ENCODE measurements around the gene PDZRN3. TPM values are rescaled to one million over a fixed set of nuclear protein-coding genes. Genes with fewer than 3 reads are reported as not detected.

Gene PDZRN3
- polyA plus RNA-seq, 1 of the 3 experiments (the other 2 are of a cell fraction): 10.3 TPM

DNA sequence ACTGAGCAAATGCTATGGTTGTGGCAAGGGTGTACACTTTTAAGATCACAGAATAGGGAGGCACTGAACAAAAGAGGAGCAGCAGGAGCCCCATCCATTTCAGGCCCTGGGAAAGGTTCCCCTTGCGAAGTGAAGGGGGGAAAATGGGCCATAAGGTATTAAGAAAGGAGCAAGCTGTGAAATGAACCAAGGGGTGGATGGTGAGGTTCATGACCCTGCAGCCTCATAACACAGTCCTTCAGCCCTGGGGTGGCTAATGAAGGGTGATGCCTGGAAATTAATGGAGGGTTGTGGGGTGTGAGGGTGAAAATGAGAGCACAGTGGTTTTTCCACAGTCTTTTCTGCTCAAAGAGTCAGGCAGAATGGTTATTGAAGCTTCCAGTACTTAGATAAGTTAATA, 150.1 kb downstream of the PDZRN3 start:
- WGBS (ENCODE audit: low lambda C conversion rate): 85% methylated on average over 1 of the region's 1 CpG
- Histone ChIP-seq H3K4me1 (ENCODE audit: control insufficient read depth in 1 of 2, insufficient read depth in 2 of 2, low read depth in 1 of 2, low read length in 1 of 2) (peaks cover 0 to 50% of the 10 kb centered on the region in 2 experiments; a peak in 2 of 4 replicates), H3K9ac (no peak overlapping the region), H3F3A (replicated peaks; ENCODE audit: insufficient read depth) (no peaks in the 10 kb centered on the region), H3K4me2 (no peak overlapping the region), H3K79me2 (ENCODE audit: insufficient read depth) (peaks cover 32% of the 10 kb centered on the region), H3K36me3 (replicated peaks in 1 of 2; ENCODE audit: control insufficient read depth in 1 of 2, insufficient read depth in 2 of 2, low read length in 1 of 2) (peaks cover 0 to 7% of the 10 kb centered on the region in 2 experiments), H3K27ac (ENCODE audit: low read depth in 2 of 2, low read length in 1 of 2) (peak overlapping the region in 1 of 2 experiments; percentile 99; a peak in 1 of 4 replicates), H3K27me3 (ENCODE audit: insufficient read depth) (no peaks in the 10 kb centered on the region), H3K4me3 (ENCODE audit: low read depth in 2 of 2, low read length in 1 of 2) (no peak overlapping the region), H3K9me2 (no peaks in the 10 kb centered on the region), H2AFZ (ENCODE audit: low read depth) (no peak overlapping the region), H3K9me3 (no peaks in the 10 kb centered on the region), H4K20me1 (ENCODE audit: insufficient read depth) (peaks cover 51% of the 10 kb centered on the region; the same call in 1 of the 2 replicates)
- POLR2A ChIA-PET: no interaction called here
- TF ChIP-seq TCF12 (IDR thresholded peaks at IDR 0.05) (no peak), SMC3 (IDR thresholded peaks at IDR 0.05; ENCODE audit: low read depth, low read length) (no peak), MEF2A (IDR thresholded peaks at IDR 0.05; ENCODE audit: borderline replicate concordance, low read depth) (no peak)
- TF ChIP-seq, protein P1, sequence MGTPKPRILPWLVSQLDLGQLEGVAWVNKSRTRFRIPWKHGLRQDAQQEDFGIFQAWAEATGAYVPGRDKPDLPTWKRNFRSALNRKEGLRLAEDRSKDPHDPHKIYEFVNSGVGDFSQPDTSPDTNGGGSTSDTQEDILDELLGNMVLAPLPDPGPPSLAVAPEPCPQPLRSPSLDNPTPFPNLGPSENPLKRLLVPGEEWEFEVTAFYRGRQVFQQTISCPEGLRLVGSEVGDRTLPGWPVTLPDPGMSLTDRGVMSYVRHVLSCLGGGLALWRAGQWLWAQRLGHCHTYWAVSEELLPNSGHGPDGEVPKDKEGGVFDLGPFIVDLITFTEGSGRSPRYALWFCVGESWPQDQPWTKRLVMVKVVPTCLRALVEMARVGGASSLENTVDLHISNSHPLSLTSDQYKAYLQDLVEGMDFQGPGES (IDR thresholded peaks at IDR 0.05; ENCODE audit: low read depth, low read length): no peak
- DNase-seq: no peak
- CTCF ChIA-PET: interaction anchor here (1.3 to 1.9 kb wide), 3 partner anchors 12 to 28 kb away, joined by 3 to 6 read pairs (median 4); no protein-coding TSS in a partner anchor

DNA sequence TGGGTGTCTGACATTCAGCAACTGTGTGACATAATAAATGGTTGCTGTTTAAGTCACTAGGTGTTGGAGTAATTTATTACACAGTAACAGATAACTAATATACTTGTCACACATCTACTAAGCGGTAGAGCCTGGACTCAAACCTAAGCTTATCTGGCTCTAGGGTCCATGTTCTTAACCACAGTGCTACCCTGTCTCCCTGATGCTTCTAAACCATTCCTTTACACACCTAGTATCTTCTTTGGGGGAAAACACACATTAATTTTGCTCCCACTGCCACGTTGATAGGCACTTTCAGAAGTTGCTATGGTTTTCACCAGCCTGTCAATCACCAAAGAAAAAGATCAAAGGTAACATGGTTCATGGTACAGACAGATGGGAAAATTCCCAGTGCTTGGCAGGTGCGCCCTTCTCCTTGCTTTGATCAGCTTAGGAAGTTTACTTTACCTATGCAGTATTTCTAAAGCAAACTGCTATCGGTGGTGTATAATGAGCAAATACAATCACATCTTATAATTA, 150.8 kb downstream of the PDZRN3 start:
- Histone ChIP-seq H3K4me1 (ENCODE audit: control insufficient read depth in 1 of 2, insufficient read depth in 2 of 2, low read depth in 1 of 2, low read length in 1 of 2) (peaks cover 0 to 48% of the 10 kb centered on the region in 2 experiments; a peak in 2 of 4 replicates), H3K79me2 (ENCODE audit: insufficient read depth) (peaks cover 34% of the 10 kb centered on the region), H3K9me2 (no peaks in the 10 kb centered on the region), H3K27ac (ENCODE audit: low read depth in 2 of 2, low read length in 1 of 2) (peak overlapping the region in 1 of 2 experiments; percentile 99; a peak in 2 of 4 replicates), H3K4me3 (ENCODE audit: low read depth in 2 of 2, low read length in 1 of 2) (no peak overlapping the region), H3K36me3 (replicated peaks in 1 of 2; ENCODE audit: control insufficient read depth in 1 of 2, insufficient read depth in 2 of 2, low read length in 1 of 2) (peaks cover 0 to 8% of the 10 kb centered on the region in 2 experiments), H3F3A (replicated peaks; ENCODE audit: insufficient read depth) (no peaks in the 10 kb centered on the region), H3K9ac (no peak overlapping the region), H3K27me3 (ENCODE audit: insufficient read depth) (no peaks in the 10 kb centered on the region), H4K20me1 (ENCODE audit: insufficient read depth) (peaks cover 49% of the 10 kb centered on the region; the same call in 1 of the 2 replicates), H2AFZ (ENCODE audit: low read depth) (no peak overlapping the region), H3K4me2 (no peak overlapping the region), H3K9me3 (no peaks in the 10 kb centered on the region)
- WGBS (ENCODE audit: low lambda C conversion rate): 65% methylated on average over 4 of the region's 4 CpGs
- TF ChIP-seq, protein P2, sequence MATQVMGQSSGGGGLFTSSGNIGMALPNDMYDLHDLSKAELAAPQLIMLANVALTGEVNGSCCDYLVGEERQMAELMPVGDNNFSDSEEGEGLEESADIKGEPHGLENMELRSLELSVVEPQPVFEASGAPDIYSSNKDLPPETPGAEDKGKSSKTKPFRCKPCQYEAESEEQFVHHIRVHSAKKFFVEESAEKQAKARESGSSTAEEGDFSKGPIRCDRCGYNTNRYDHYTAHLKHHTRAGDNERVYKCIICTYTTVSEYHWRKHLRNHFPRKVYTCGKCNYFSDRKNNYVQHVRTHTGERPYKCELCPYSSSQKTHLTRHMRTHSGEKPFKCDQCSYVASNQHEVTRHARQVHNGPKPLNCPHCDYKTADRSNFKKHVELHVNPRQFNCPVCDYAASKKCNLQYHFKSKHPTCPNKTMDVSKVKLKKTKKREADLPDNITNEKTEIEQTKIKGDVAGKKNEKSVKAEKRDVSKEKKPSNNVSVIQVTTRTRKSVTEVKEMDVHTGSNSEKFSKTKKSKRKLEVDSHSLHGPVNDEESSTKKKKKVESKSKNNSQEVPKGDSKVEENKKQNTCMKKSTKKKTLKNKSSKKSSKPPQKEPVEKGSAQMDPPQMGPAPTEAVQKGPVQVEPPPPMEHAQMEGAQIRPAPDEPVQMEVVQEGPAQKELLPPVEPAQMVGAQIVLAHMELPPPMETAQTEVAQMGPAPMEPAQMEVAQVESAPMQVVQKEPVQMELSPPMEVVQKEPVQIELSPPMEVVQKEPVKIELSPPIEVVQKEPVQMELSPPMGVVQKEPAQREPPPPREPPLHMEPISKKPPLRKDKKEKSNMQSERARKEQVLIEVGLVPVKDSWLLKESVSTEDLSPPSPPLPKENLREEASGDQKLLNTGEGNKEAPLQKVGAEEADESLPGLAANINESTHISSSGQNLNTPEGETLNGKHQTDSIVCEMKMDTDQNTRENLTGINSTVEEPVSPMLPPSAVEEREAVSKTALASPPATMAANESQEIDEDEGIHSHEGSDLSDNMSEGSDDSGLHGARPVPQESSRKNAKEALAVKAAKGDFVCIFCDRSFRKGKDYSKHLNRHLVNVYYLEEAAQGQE (IDR thresholded peaks at IDR 0.05; ENCODE audit: low read depth, low read length): no peak
- TF ChIP-seq, protein P3, sequence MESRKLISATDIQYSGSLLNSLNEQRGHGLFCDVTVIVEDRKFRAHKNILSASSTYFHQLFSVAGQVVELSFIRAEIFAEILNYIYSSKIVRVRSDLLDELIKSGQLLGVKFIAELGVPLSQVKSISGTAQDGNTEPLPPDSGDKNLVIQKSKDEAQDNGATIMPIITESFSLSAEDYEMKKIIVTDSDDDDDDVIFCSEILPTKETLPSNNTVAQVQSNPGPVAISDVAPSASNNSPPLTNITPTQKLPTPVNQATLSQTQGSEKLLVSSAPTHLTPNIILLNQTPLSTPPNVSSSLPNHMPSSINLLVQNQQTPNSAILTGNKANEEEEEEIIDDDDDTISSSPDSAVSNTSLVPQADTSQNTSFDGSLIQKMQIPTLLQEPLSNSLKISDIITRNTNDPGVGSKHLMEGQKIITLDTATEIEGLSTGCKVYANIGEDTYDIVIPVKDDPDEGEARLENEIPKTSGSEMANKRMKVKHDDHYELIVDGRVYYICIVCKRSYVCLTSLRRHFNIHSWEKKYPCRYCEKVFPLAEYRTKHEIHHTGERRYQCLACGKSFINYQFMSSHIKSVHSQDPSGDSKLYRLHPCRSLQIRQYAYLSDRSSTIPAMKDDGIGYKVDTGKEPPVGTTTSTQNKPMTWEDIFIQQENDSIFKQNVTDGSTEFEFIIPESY (IDR thresholded peaks at IDR 0.05; ENCODE audit: borderline replicate concordance, low read depth): no peak
- TF ChIP-seq, protein P1 (IDR thresholded peaks at IDR 0.05; ENCODE audit: low read depth, low read length): no peak
- no peak for DNase-seq
- CTCF ChIA-PET: interaction anchor here (1.3 to 1.9 kb wide), 3 partner anchors 12 to 29 kb away, joined by 3 to 6 read pairs (median 4); no protein-coding TSS in a partner anchor
- POLR2A ChIA-PET: no interaction called here

Data from SK-N-SH (cell line).